Glutamatergic neuron (in vitro differentiated cells): ENCODE data around the gene PMPCA. TPM values are rescaled to one million over a fixed set of nuclear protein-coding genes. Genes with fewer than 3 reads are reported as not detected.

Experiments
- DNase-seq: peaks from one replicate; pipeline ENCODE4 v3.0.0; 2022
- H3K27ac Mint-ChIP-seq: one replicate; pipeline ENCODE4 v1.8.0; 2020; ENCODE audit warnings: mild to moderate bottlenecking, mixed read lengths, inconsistent platforms; ENCODE audit not compliant: unreplicated experiment
- H3K27me3 Mint-ChIP-seq: one replicate; pipeline ENCODE4 v1.8.0; 2020; ENCODE audit warnings: mild to moderate bottlenecking, moderate library complexity, mixed read lengths, inconsistent platforms; ENCODE audit not compliant: unreplicated experiment
- H3K36me3 Mint-ChIP-seq: one replicate; pipeline ENCODE4 v1.8.0; 2020; ENCODE audit warnings: mild to moderate bottlenecking, mixed read lengths, inconsistent platforms; ENCODE audit not compliant: unreplicated experiment
- H3K4me1 Mint-ChIP-seq: one replicate; pipeline ENCODE4 v1.8.0; 2020; ENCODE audit warnings: mild to moderate bottlenecking, low read depth, mixed read lengths, inconsistent platforms; ENCODE audit not compliant: unreplicated experiment
- H3K4me3 Mint-ChIP-seq: one replicate; pipeline ENCODE4 v1.8.0; 2020; ENCODE audit warnings: mild to moderate bottlenecking, mixed read lengths, inconsistent platforms; ENCODE audit not compliant: unreplicated experiment
- H3K9me3 Mint-ChIP-seq: one replicate; pipeline ENCODE4 v1.8.0; 2020; ENCODE audit warnings: mild to moderate bottlenecking, moderate library complexity, mixed read lengths, inconsistent platforms; ENCODE audit not compliant: unreplicated experiment
- CTCF ChIP-seq: fragments of 200-600 bp; sonication (generic); IDR thresholded peaks from one replicate; pipeline ENCODE4 v1.5.0; 2021; ENCODE audit not compliant: partially characterized antibody, unreplicated experiment
- total RNA-seq: library from RNA; stranded (reverse); fragmentation: NEBNext Ultra II Directional; extraction: Animal tissue kit (Norgen Biotek cat#: 25700); gene quantifications from one replicate; pipeline ENCODE4 v1.2.1, GENCODE V29; 2021; ENCODE audit not compliant: unreplicated experiment

The PMPCA gene
- total RNA-seq, 1 donor from 2014 or later: 69.0 TPM

- H3K36me3 Mint-ChIP-seq: no peaks in the 10 kb centered on the region
- no peak overlapping the region for H3K4me3 Mint-ChIP-seq
- no peaks in the 10 kb centered on the region for H3K9me3 Mint-ChIP-seq
- H3K27ac Mint-ChIP-seq: no peak overlapping the region
- H3K4me1 Mint-ChIP-seq: peaks cover 16% of the 10 kb centered on the region
- DNase-seq: no peak
- H3K27me3 Mint-ChIP-seq: peaks cover 3% of the 10 kb centered on the region
- no peak for TF ChIP-seq CTCF
Measured at GRCh38 chr9:136377341-136378169, 32.9 kb upstream of the PMPCA start.

- TF ChIP-seq CTCF: no peak
- no peak overlapping the region for H3K27ac Mint-ChIP-seq
- H3K27me3 Mint-ChIP-seq: peaks cover 3% of the 10 kb centered on the region
- H3K4me1 Mint-ChIP-seq: peaks cover 9% of the 10 kb centered on the region
- no peaks in the 10 kb centered on the region for H3K36me3 Mint-ChIP-seq
- no peaks in the 10 kb centered on the region for H3K9me3 Mint-ChIP-seq
- no peak overlapping the region for H3K4me3 Mint-ChIP-seq
- DNase-seq: no peak
Measured at GRCh38 chr9:136378170-136379002, 32.1 kb upstream of the PMPCA start.

GRCh38 chr9:136379003-136379287, 31.5 kb upstream of the PMPCA start:
- no peaks in the 10 kb centered on the region for H3K9me3 Mint-ChIP-seq
- no peaks in the 10 kb centered on the region for H3K36me3 Mint-ChIP-seq
- peaks cover 3% of the 10 kb centered on the region for H3K27me3 Mint-ChIP-seq
- H3K4me3 Mint-ChIP-seq: no peak overlapping the region
- no peak for TF ChIP-seq CTCF
- H3K4me1 Mint-ChIP-seq: peaks cover 9% of the 10 kb centered on the region
- no peak for DNase-seq
- H3K27ac Mint-ChIP-seq: no peak overlapping the region

GRCh38 chr9:136379401-136379800, 31.1 kb upstream of the PMPCA start:
- no peak overlapping the region for H3K4me3 Mint-ChIP-seq
- H3K9me3 Mint-ChIP-seq: no peaks in the 10 kb centered on the region
- H3K4me1 Mint-ChIP-seq: peaks cover 8% of the 10 kb centered on the region
- no peak for DNase-seq
- no peak for TF ChIP-seq CTCF
- no peaks in the 10 kb centered on the region for H3K36me3 Mint-ChIP-seq
- peaks cover 3% of the 10 kb centered on the region for H3K27me3 Mint-ChIP-seq
- H3K27ac Mint-ChIP-seq: no peak overlapping the region

GRCh38 chr9:136379891-136380290, 30.6 kb upstream of the PMPCA start:
- Mint-ChIP-seq H3K4me3 (no peak overlapping the region), H3K27me3 (peaks cover under 1% of the 10 kb centered on the region), H3K4me1 (peaks cover 3% of the 10 kb centered on the region), H3K36me3 (no peaks in the 10 kb centered on the region), H3K9me3 (no peaks in the 10 kb centered on the region), H3K27ac (no peak overlapping the region)
- TF ChIP-seq CTCF: no peak
- no peak for DNase-seq
